Superior temporal gyrus (tissue), 1 donor: ENCODE results near the gene TES.
"Not testable (repeated sequence)": the region's sequence is repeated elsewhere in the genome, so short reads cannot be mapped to it uniquely, and the experiment has no call there.

Experiments
- DNase-seq: peaks from one replicate; pipeline ENCODE4 v3.0.0-alpha.2; 2016; ENCODE audit errors: extremely low spot score

Gene TES

GRCh38 chr7:116242759-116243158 is 32.4 kb downstream of the TES start:
- no peak for DNase-seq

- DNase-seq: not testable (repeated sequence)
These were observed 34.5 kb downstream of the TES start for GRCh38 chr7:116244803-116245202.

- DNase-seq: no peak
These were observed 36.0 kb downstream of the TES start for GRCh38 chr7:116246357-116246756.

GRCh38 chr7:116249969-116250553 is 39.7 kb downstream of the TES start:
- DNase-seq: no peak

GRCh38 chr7:116251675-116252074 is 41.3 kb downstream of the TES start:
- no peak for DNase-seq

GRCh38 chr7:116252249-116252648 is 41.9 kb downstream of the TES start:
- DNase-seq: no peak

- DNase-seq: no peak
These were observed 46.8 kb downstream of the TES start for GRCh38 chr7:116257156-116257555.

GRCh38 chr7:116258734-116259133 is 48.4 kb downstream of the TES start:
- peak; percentile 88 for DNase-seq

- no peak for DNase-seq
These were observed 49.0 kb downstream of the TES start for GRCh38 chr7:116259156-116259870.

- no peak for DNase-seq
These were observed 49.6 kb downstream of the TES start for GRCh38 chr7:116259871-116260440.

- no peak for DNase-seq
These were observed 51.6 kb downstream of the TES start for GRCh38 chr7:116261904-116262303.

- DNase-seq: no peak
These were observed 55.5 kb downstream of the TES start for GRCh38 chr7:116265881-116266280.

- DNase-seq: no peak
These were observed 59.1 kb downstream of the TES start for GRCh38 chr7:116269466-116269865.

GRCh38 chr7:116271161-116271913 is 61.0 kb downstream of the TES start:
- no peak for DNase-seq

GRCh38 chr7:116271963-116272886 is 61.9 kb downstream of the TES start:
- no peak for DNase-seq

GRCh38 chr7:116273283-116273917 is 63.1 kb downstream of the TES start:
- DNase-seq: no peak

- DNase-seq: no peak
These were observed 63.6 kb downstream of the TES start for GRCh38 chr7:116273918-116274301.

GRCh38 chr7:116277070-116277469 is 66.7 kb downstream of the TES start:
- no peak for DNase-seq

- no peak for DNase-seq
These were observed 68.9 kb downstream of the TES start for GRCh38 chr7:116279217-116279616.

GRCh38 chr7:116280803-116281202 is 70.5 kb downstream of the TES start:
- DNase-seq: no peak

GRCh38 chr7:116283595-116284204 is 73.4 kb downstream of the TES start:
- no peak for DNase-seq
